Measurements from ENCODE around the gene JARID2. TPM values are rescaled to one million over a fixed set of nuclear protein-coding genes. Genes with fewer than 3 reads are reported as not detected.

JARID2 gene
- total RNA-seq, 2 experiments from 2014 or later: 19.0 to 19.5 TPM

DNA sequence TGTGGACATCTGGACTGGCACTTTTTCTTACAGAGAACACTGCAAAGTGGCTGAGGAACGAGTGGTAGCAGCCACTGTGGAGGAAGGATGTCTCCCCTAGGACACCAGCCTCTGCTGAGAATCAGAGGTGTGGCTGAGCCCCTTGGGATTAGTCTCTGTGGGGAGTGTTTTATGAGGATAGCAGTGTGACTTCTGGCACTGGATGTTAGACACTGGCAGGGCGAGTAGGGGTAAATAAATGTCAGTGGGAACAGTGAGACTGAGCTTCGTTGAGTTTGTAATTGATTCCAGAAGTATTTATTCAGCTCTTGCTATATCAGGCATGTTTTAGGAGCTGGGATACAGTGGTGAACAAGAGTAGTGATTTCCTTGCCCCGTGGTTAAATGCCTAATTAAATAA lies 124.0 kb downstream of the JARID2 start:
- no peak for TF ChIP-seq EZH2phosphoT487 (IDR thresholded peaks at IDR 0.05; ENCODE audit: borderline replicate concordance, low read depth, low read length)
- TF ChIP-seq, protein P1, sequence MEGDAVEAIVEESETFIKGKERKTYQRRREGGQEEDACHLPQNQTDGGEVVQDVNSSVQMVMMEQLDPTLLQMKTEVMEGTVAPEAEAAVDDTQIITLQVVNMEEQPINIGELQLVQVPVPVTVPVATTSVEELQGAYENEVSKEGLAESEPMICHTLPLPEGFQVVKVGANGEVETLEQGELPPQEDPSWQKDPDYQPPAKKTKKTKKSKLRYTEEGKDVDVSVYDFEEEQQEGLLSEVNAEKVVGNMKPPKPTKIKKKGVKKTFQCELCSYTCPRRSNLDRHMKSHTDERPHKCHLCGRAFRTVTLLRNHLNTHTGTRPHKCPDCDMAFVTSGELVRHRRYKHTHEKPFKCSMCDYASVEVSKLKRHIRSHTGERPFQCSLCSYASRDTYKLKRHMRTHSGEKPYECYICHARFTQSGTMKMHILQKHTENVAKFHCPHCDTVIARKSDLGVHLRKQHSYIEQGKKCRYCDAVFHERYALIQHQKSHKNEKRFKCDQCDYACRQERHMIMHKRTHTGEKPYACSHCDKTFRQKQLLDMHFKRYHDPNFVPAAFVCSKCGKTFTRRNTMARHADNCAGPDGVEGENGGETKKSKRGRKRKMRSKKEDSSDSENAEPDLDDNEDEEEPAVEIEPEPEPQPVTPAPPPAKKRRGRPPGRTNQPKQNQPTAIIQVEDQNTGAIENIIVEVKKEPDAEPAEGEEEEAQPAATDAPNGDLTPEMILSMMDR (conservative IDR thresholded peaks at IDR 0.05; ENCODE audit: low read length): no peak
- BruUV-seq (replicated peaks): no TSS peak
- Histone ChIP-seq H3K79me2 (ENCODE audit: insufficient read depth, low read depth, low read length) (0 out of 2 replicates have a peak, but pooled peaks cover 6% of the 10 kb centered on the region), H3K4me1 (ENCODE audit: insufficient read depth, low read length, poor library complexity, severe bottlenecking) (no peaks in the 10 kb centered on the region), H3K36me3 (ENCODE audit: insufficient read depth, low read length) (no peaks in the 10 kb centered on the region), H2AFZ (ENCODE audit: low read length) (no peak overlapping the region), H3K4me2 (ENCODE audit: low read length) (no peak overlapping the region), H3K4me3 (ENCODE audit: low read depth, low read length, poor library complexity, severe bottlenecking) (no peak overlapping the region), H3K9me3 (ENCODE audit: low read length) (no peaks in the 10 kb centered on the region), H3K27ac (ENCODE audit: low read depth, low read length, poor library complexity, severe bottlenecking) (no peak overlapping the region), H3K9me2 (ENCODE audit: insufficient read depth, low read length) (no peaks in the 10 kb centered on the region), H4K20me1 (ENCODE audit: insufficient read depth, low read length) (peaks cover 16% of the 10 kb centered on the region; the same call in 1 of the 2 replicates)
- intact Hi-C loops (cut with micrococcal nuclease; ENCODE audit: unreplicated experiment): no loop called here
- ChIA-PET CTCF (ENCODE audit: unreplicated experiment) (no interaction called here), POLR2A (interaction anchor here (0.5 to 0.9 kb wide), 2 partner anchors 29 to 379 kb away, joined by 3 to 7 read pairs; no protein-coding TSS in a partner anchor)
- DNase-seq (ENCODE audit: low spot score): no peak

DNA sequence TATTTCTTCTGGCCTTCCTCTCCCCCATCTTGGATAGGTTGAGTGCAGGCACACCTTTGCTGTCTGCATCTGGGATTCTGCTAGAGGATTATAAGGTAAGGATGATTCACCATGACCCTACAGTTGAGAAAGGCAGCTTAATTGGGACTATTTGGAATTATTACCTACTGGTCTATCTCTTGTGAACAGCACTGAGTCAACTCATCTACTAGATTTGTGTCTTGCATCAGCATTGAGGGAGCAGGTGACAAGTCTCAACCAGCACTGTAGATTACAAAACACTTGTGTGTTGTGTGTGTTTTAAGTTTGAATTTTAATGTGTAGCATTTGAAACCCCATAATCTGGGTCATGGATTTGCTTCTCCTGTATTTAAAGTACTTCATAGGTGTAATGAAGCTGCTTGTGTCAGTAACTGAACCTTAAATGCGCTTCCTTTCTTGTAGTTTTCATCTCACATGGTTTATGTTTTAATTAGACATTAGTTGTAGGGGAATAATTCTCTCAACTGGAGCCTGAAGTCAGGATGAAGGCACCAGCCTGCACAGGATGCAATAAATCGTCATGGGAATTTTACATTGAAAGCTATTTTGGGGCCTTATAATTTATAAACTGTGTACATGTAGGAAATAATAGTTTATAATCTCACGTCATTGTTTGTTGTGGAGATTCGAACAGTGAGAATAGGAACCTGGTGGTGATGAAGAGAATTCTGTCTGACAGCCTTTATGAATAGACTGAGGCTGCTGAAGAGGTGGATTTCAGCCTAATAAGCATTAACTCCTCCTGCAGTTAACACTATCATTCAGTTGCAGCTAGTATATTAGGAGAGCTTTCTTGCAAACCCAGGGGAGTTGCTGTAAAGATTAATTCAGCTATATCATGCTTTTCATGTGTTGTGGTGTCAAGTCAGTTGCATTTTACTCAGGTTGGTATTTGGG lies 125.1 kb downstream of the JARID2 start:
- H3K4me1 ChIP-seq (ENCODE audit: insufficient read depth, low read length, poor library complexity, severe bottlenecking): no peaks in the 10 kb centered on the region
- BruUV-seq (replicated peaks): no TSS peak
- H2AFZ ChIP-seq (ENCODE audit: low read length): no peak overlapping the region
- CTCF ChIA-PET (ENCODE audit: unreplicated experiment): no interaction called here
- H3K4me2 ChIP-seq (ENCODE audit: low read length): no peak overlapping the region
- no peak overlapping the region for H3K4me3 ChIP-seq (ENCODE audit: low read depth, low read length, poor library complexity, severe bottlenecking)
- no peaks in the 10 kb centered on the region for H3K9me2 ChIP-seq (ENCODE audit: insufficient read depth, low read length)
- POLR2A ChIA-PET: interaction anchor here (0.5 to 1.4 kb wide), 5 partner anchors 26 to 142 kb away, joined by 3 to 7 read pairs (median 3); no protein-coding TSS in a partner anchor
- intact Hi-C loops (cut with micrococcal nuclease; ENCODE audit: unreplicated experiment): no loop called here
- no peak for DNase-seq (ENCODE audit: low spot score)
- 0 out of 2 replicates have a peak, but pooled peaks cover 6% of the 10 kb centered on the region for H3K79me2 ChIP-seq (ENCODE audit: insufficient read depth, low read depth, low read length)
- H3K27ac ChIP-seq (ENCODE audit: low read depth, low read length, poor library complexity, severe bottlenecking): no peak overlapping the region
- no peaks in the 10 kb centered on the region for H3K9me3 ChIP-seq (ENCODE audit: low read length)
- no peak for TF ChIP-seq EZH2phosphoT487 (IDR thresholded peaks at IDR 0.05; ENCODE audit: borderline replicate concordance, low read depth, low read length)
- TF ChIP-seq, protein P1 (conservative IDR thresholded peaks at IDR 0.05; ENCODE audit: low read length): no peak
- H4K20me1 ChIP-seq (ENCODE audit: insufficient read depth, low read length): peaks cover 16% of the 10 kb centered on the region; the same call in 1 of the 2 replicates
- no peaks in the 10 kb centered on the region for H3K36me3 ChIP-seq (ENCODE audit: insufficient read depth, low read length)

- Histone ChIP-seq H3K4me3 (ENCODE audit: low read depth, low read length, poor library complexity, severe bottlenecking) (no peak overlapping the region), H3K36me3 (ENCODE audit: insufficient read depth, low read length) (no peaks in the 10 kb centered on the region), H3K4me1 (ENCODE audit: insufficient read depth, low read length, poor library complexity, severe bottlenecking) (no peaks in the 10 kb centered on the region), H2AFZ (ENCODE audit: low read length) (no peak overlapping the region), H3K79me2 (ENCODE audit: insufficient read depth, low read depth, low read length) (no peaks in the 10 kb centered on the region), H3K27ac (ENCODE audit: low read depth, low read length, poor library complexity, severe bottlenecking) (no peak overlapping the region), H3K9me2 (ENCODE audit: insufficient read depth, low read length) (no peaks in the 10 kb centered on the region), H3K4me2 (ENCODE audit: low read length) (no peak overlapping the region), H4K20me1 (ENCODE audit: insufficient read depth, low read length) (peaks cover 16% of the 10 kb centered on the region; the same call in 1 of the 2 replicates), H3K9me3 (ENCODE audit: low read length) (no peaks in the 10 kb centered on the region)
- CTCF ChIA-PET (ENCODE audit: unreplicated experiment): no interaction called here
- no peak for TF ChIP-seq EZH2phosphoT487 (IDR thresholded peaks at IDR 0.05; ENCODE audit: borderline replicate concordance, low read depth, low read length)
- TF ChIP-seq, protein P1 (conservative IDR thresholded peaks at IDR 0.05; ENCODE audit: low read length): no peak
- intact Hi-C loops (cut with micrococcal nuclease; ENCODE audit: unreplicated experiment): no loop called here
- no TSS peak for BruUV-seq (replicated peaks)
- DNase-seq (ENCODE audit: low spot score): no peak
- POLR2A ChIA-PET: no interaction called here
Measured at GRCh38 chr6:15372932-15373331, 127.1 kb downstream of the JARID2 start.
